HFF-Myc (cell line): ENCODE measurements around the gene SLC2A14.
"Not testable (repeated sequence)": the region's sequence is repeated elsewhere in the genome, so short reads cannot be mapped to it uniquely, and the experiment has no call there.

Experiments used
- DNase-seq: peaks from one replicate; pipeline ENCODE4 v3.0.0-alpha.2; 2011; ENCODE audit warnings: low read depth; ENCODE audit errors: extremely low read depth
- H3K4me3 ChIP-seq: replicated peaks from 2 replicates; pipeline ENCODE4 v1.5.1; 2011; ENCODE audit warnings: low read depth, mild to moderate bottlenecking, control low read depth, low read length
- TF ChIP-seq, protein P1 (sequence below): IDR thresholded peaks from 2 replicates; pipeline ENCODE4 v1.5.1; 2012; ENCODE audit warnings: mild to moderate bottlenecking, low read depth, low read length, control low read depth; ENCODE audit errors: missing control alignments

SLC2A14 gene

DNA sequence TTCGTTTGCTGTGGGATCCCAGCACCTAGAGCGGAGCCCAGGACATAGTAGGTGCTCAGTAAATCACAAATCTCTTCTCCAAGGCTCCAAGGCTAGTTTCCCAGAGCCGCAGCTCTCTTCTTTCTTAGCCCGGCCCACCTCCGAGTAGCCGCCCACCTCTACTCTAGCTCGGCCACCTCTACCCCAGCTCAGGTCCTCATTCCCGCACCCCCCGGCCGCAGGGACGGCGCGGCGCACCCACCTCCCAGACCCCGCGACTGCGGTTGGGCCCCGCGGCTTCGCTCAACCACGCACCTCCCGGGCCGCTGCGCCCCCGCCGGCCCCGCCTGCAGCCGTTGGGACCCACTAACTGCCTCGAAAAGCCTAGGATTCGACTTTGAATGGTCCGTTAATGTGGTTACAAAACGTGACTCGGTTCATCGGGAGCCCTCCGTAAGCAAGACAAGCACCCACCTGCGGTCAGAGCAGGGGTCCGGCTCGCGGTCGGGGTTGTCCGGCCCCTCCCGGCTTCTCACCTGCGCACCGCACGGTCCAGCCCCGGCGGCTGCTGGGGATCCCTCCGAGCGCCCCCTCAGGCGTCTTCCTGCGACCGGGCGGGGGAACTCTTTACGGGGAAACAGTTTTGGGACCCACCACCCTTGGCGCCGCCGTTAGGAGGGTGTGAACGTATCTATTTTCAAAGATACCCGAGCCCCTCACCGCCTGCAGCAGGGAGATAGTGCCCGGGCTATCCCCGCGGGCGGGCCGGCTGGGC, at the start of gene SLC2A14:
Gene SLC2A14 (minus strand): TSS at position 350 of the 754 bp plus-strand sequence. CDS start 3,035 bp downstream, outside the sequence.
- TF ChIP-seq, protein P1, sequence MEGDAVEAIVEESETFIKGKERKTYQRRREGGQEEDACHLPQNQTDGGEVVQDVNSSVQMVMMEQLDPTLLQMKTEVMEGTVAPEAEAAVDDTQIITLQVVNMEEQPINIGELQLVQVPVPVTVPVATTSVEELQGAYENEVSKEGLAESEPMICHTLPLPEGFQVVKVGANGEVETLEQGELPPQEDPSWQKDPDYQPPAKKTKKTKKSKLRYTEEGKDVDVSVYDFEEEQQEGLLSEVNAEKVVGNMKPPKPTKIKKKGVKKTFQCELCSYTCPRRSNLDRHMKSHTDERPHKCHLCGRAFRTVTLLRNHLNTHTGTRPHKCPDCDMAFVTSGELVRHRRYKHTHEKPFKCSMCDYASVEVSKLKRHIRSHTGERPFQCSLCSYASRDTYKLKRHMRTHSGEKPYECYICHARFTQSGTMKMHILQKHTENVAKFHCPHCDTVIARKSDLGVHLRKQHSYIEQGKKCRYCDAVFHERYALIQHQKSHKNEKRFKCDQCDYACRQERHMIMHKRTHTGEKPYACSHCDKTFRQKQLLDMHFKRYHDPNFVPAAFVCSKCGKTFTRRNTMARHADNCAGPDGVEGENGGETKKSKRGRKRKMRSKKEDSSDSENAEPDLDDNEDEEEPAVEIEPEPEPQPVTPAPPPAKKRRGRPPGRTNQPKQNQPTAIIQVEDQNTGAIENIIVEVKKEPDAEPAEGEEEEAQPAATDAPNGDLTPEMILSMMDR: no peak
- no peak for DNase-seq
- peak within 1 kb of the TSS; percentile 11; the same call in 1 of the 2 replicates for H3K4me3 ChIP-seq

DNA sequence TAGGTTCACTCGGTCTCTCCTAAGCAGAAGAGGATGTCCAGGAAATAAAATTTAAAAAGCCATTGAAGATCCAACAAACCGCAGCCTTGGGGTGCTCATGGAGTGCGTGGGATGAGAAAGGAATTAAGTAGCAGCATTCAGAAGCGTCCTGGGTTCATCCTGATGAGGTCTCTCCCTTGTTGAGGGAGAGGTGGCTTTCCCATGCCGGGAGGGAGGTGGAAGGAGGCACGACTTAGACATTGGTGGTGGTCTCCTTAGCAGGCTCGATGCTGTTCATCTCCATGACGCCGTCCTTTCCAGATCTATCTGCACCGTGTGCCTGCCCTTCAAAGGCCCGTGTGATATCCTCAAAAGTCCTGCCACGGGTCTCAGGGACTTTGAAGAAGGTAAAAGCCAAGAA, 48.5 kb upstream of the SLC2A14 start:
- not testable (repeated sequence) for DNase-seq, H3K4me3 ChIP-seq

DNA sequence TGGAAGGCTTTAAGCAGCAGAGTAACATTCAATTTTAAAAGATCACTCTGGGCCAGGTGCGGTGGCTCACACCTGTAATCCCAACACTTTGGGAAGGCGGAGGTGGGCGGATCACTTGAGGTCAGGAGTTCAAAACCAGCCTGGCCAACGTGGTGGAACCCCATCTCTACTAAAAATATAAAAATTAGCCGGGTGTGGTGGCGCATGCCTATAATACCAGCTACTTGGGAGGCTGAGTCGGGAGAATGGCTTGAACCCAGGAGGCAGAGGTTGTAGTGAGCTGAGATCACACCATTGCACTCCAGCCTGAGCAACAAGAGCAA, 45.5 kb upstream of the SLC2A14 start:
- not testable (repeated sequence) for DNase-seq, H3K4me3 ChIP-seq

DNA sequence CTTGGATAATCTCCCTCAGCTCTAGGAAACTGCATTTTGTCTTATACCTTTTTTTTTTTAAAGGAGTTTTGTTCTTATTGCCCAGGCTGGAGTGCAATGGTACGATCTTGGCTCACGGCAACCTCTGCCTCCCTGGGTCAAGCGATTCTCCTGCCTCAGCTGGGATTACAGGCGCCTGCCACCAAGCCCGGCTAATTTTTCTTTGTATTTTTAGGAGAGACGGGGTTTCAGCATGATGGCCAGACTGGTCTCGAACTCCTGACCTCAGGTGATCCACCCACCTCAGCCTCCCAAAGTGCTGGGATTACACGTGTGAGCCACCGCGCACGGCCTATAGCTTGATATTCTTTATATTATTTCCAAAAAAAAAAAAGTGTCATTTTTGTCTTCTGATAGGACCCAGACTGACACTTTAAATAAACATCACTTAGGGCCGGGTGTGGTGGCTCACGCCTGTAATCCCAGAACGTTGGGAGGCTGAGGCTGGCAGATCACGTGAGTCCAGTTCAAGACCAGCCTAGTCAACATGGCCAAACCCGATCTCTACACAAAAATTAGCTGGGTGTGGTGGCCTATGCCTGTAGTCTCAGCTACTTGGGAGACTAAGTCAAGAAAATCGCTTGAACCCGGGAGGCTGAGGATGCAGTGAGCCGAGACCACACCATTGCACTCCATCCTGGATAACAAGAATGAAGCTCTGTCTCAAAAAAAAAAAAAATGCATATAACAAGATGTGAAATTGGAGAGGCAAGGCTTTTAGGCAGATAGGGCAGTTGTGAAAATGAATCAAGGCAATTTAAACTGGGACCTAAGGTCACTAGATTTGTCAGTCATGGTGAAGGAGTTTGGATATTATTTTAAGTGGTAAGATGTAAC, 44.9 kb upstream of the SLC2A14 start:
- H3K4me3 ChIP-seq: no peak overlapping the region
- DNase-seq: no peak
- TF ChIP-seq, protein P1: no peak

DNA sequence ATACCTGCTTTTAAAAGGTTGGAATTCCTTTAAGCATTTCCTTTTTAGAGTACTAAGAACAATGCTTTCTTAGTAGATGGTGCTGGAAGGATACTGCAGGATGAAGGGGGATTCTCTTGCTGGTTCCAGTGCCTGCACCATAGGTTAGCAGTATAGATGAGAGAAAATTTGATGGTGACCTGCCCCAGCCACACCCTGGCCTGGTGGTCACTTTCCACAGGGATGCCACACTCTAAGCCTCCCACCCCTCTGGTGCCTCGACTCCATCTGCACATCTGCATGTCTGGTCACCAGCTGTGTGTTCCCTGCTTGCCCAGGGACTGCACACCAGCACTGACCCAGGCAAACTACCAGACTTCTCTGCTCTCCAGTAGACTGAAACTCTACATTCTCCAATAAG, 44.2 kb upstream of the SLC2A14 start:
- TF ChIP-seq, protein P1: no peak
- no peak for DNase-seq
- H3K4me3 ChIP-seq: no peak overlapping the region

GRCh38 chr12:7915661-7916403, 43.1 kb upstream of the SLC2A14 start:
- TF ChIP-seq, protein P1: no peak
- no peak overlapping the region for H3K4me3 ChIP-seq
- no peak for DNase-seq

DNA sequence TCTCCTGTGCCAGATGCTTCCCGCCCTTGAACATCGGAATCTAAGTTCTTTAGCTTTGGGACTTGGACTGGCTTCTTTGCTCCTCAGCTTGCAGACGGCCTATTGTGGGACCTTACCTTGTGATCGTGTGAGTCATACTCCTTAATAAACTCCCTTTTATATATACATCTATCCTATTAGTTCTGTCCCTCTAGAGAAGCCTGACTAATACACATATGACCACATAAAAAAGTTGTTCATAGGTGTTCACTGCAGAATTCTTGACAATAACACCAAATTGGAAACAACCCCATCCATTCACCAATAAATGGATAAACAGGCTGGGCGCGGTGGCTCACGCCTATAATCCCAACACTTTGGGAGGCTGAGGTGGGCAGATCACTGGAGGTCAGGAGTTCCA, 37.4 kb upstream of the SLC2A14 start:
- H3K4me3 ChIP-seq, DNase-seq: not testable (repeated sequence)

DNA sequence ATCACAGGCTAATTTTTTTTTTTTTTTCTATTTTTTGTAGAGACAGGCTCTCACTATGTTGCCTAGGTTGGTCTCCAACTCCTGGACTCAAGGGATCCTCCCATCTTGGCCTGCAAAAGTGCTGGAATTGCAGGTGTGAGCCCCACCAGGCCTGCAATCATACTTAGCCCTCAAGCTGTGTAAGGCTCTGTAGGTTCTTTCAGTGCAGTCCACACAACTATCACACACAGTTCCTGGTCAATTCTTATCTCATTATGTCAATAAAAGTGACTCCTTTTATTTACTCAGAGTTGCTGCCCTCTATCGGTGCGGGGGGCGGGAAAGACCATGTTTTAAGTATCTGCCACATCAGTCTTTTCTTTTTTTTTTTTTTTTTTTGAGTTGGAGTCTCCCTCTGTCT, 34.3 kb upstream of the SLC2A14 start:
- TF ChIP-seq, protein P1: peak; percentile 35
- H3K4me3 ChIP-seq: no peak overlapping the region
- DNase-seq: no peak

DNA sequence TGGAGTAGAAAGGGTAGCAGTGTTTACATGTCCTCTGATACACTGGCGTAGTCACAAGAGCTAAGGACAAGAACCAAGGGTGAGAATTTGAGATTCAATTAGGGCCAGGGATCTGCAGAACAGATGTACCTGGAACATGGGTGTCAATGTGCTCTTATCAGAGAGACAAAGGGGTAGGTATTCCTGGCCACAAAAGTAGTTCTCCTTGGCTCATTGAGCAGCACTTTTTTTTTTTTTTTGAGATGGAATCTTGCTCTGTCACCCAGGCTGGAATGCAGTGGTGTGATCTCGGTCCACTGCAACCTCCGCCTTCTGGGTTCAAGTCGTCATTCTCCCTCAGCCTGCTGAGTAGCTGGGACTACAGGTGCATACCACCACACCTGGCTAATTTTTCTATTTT, 33.6 kb upstream of the SLC2A14 start:
- DNase-seq, H3K4me3 ChIP-seq: not testable (repeated sequence)

- not testable (repeated sequence) for DNase-seq, H3K4me3 ChIP-seq
Observed at GRCh38 chr12:7905600-7906125, 32.9 kb upstream of the SLC2A14 start.
